ENCODE measurements around the gene MRPL18.

DNA sequence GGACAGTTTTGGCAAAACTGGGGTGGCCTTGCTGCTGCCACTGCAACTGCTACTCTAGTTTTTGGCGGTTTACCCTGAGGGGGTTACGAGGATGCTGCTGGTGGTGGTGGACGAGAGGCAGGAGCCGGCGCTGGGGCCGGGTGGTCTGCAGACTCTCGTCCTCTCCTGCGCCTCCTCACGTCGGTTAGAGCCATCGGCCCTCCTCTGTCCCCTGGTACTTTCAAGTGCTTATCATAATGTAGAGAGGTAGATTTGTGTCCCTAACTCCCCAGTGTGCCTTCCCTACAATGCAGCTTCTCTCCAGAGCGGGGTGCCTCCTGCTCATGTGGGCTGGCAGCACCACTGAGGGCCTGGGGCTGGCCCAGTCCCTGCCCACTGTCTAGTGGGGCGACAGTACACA, 35.7 kb downstream of the MRPL18 start:
- TF ChIP-seq, protein P1, sequence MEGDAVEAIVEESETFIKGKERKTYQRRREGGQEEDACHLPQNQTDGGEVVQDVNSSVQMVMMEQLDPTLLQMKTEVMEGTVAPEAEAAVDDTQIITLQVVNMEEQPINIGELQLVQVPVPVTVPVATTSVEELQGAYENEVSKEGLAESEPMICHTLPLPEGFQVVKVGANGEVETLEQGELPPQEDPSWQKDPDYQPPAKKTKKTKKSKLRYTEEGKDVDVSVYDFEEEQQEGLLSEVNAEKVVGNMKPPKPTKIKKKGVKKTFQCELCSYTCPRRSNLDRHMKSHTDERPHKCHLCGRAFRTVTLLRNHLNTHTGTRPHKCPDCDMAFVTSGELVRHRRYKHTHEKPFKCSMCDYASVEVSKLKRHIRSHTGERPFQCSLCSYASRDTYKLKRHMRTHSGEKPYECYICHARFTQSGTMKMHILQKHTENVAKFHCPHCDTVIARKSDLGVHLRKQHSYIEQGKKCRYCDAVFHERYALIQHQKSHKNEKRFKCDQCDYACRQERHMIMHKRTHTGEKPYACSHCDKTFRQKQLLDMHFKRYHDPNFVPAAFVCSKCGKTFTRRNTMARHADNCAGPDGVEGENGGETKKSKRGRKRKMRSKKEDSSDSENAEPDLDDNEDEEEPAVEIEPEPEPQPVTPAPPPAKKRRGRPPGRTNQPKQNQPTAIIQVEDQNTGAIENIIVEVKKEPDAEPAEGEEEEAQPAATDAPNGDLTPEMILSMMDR (IDR thresholded peaks at IDR 0.05), result no peak
- TF ChIP-seq POLR2A (IDR thresholded peaks at IDR 0.05), result no peak
